Neural progenitor cell (in vitro differentiated cells): Measurements from ENCODE around the gene PLAGL1. TPM values are rescaled to one million over a fixed set of nuclear protein-coding genes. Genes with fewer than 3 reads are reported as not detected.

Experiments
- DNase-seq: peaks from one replicate; pipeline ENCODE4 v3.0.0-alpha.2; 2016; ENCODE audit warnings: low spot score
- H2AFZ ChIP-seq: fragments of 200-600 bp; sonication (generic); replicated peaks from 2 replicates; pipeline ENCODE4 v1.6.1; 2016; ENCODE audit warnings: antibody characterized with exemption
- H3F3A ChIP-seq: fragments of 200-600 bp; sonication (generic); 2 replicates; pipeline ENCODE4 v1.6.1; 2016; ENCODE audit warnings: antibody characterized with exemption, low read depth
- H3K27ac ChIP-seq: fragments of 200-600 bp; sonication (generic); 2 replicates; pipeline ENCODE4 v1.5.1; 2016; ENCODE audit warnings: mild to moderate bottlenecking
- H3K27me3 ChIP-seq: fragments of 200-600 bp; sonication (generic); 2 replicates; pipeline ENCODE4 v1.6.1; 2016; ENCODE audit warnings: mild to moderate bottlenecking, moderate library complexity
- H3K36me3 ChIP-seq: fragments of 200-600 bp; sonication (generic); 2 replicates; pipeline ENCODE4 v1.5.1; 2016
- H3K4me1 ChIP-seq: fragments of 200-600 bp; sonication (generic); 2 replicates; pipeline ENCODE4 v1.6.1; 2016; ENCODE audit warnings: mixed run types
- H3K4me2 ChIP-seq: fragments of 200-600 bp; sonication (generic); 2 replicates; pipeline ENCODE4 v1.6.1; 2016
- H3K4me3 ChIP-seq: fragments of 200-600 bp; sonication (generic); 2 replicates; pipeline ENCODE4 v1.5.1; 2016
- H3K79me2 ChIP-seq: fragments of 200-600 bp; sonication (generic); 2 replicates; pipeline ENCODE4 v1.6.1; 2016; ENCODE audit warnings: low read depth
- H3K9ac ChIP-seq: fragments of 200-600 bp; sonication (generic); 2 replicates; pipeline ENCODE4 v1.6.1; 2016
- H3K9me3 ChIP-seq: fragments of 200-600 bp; sonication (generic); 2 replicates; pipeline ENCODE4 v1.5.1; 2016; ENCODE audit warnings: low read depth
- H4K20me1 ChIP-seq: fragments of 200-600 bp; sonication (generic); 2 replicates; pipeline ENCODE4 v1.6.1; 2016; ENCODE audit warnings: low read depth
- H3K27ac Mint-ChIP-seq: 3 replicates; pipeline ENCODE4 v1.8.0; 2021; ENCODE audit warnings: mixed read lengths
- H3K27me3 Mint-ChIP-seq: 2 replicates; pipeline ENCODE4 v1.8.0; 2022; ENCODE audit warnings: low read depth, mild to moderate bottlenecking, inconsistent platforms, moderate library complexity, mixed read lengths; ENCODE audit not compliant: insufficient read depth
- H3K36me3 Mint-ChIP-seq: 3 replicates; pipeline ENCODE4 v1.8.0; 2021; ENCODE audit warnings: mixed read lengths
- H3K4me1 Mint-ChIP-seq: 3 replicates; pipeline ENCODE4 v1.8.0; 2021; ENCODE audit warnings: mixed read lengths
- H3K4me3 Mint-ChIP-seq: 3 replicates; pipeline ENCODE4 v1.8.0; 2021; ENCODE audit warnings: mild to moderate bottlenecking, moderate library complexity, mixed read lengths
- H3K9me3 Mint-ChIP-seq: 3 replicates; pipeline ENCODE4 v1.8.0; 2020; ENCODE audit warnings: mixed read lengths
- EZH2 ChIP-seq: fragments of 200-600 bp; sonication (generic); IDR thresholded peaks from 2 replicates; pipeline ENCODE4 v1.6.1; 2017; ENCODE audit warnings: antibody characterized with exemption, mild to moderate bottlenecking, moderate library complexity
- EZH2phosphoT487 ChIP-seq: fragments of 200-600 bp; sonication (generic); IDR thresholded peaks from 2 replicates; pipeline ENCODE4 v1.6.1; 2017; ENCODE audit warnings: antibody characterized with exemption
- total RNA-seq: library from RNA; depleted of rRNA; stranded (reverse); fragments of >200 nt; gene quantifications from 2 replicates; pipeline ENCODE4 v1.2.3, GENCODE V29; 2015; ENCODE audit warnings: low replicate concordance
- TF ChIP-seq, protein P1 (sequence below): fragments of 200-600 bp; sonication (generic); IDR thresholded peaks from 2 replicates; pipeline ENCODE4 v1.5.1; 2017; ENCODE audit warnings: antibody characterized with exemption, mild to moderate bottlenecking

Gene PLAGL1
- total RNA-seq, 1 donor from 2014 or later: 5.6 TPM

DNA sequence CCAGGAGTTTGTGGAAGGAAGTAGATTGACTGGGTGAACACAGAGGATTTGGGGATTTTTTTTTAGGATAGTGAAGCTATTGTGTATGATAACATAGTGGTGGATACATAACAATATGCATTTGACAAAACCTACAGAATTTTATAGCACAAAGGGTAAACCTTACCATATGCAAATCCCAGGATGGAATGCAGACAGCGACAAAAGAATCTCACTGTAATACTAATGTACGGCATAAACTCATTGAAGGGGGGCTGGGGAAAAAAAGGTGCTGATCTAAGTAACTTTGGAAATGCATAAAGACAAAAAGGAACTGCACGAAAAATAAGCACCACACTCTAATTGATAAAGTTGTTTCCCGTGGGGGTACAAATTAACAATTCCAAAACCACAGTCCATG, 15.2 kb upstream of the PLAGL1 start:
- Histone ChIP-seq H3K4me2 (no peak overlapping the region), H3K36me3 (no peaks in the 10 kb centered on the region), H3K4me1 (no peaks in the 10 kb centered on the region), H3K9ac (no peak overlapping the region), H4K20me1 (no peaks in the 10 kb centered on the region), H3K79me2 (no peaks in the 10 kb centered on the region), H3K27me3 (no peaks in the 10 kb centered on the region), H3F3A (no peaks in the 10 kb centered on the region), H3K9me3 (no peaks in the 10 kb centered on the region), H3K4me3 (no peak overlapping the region), H2AFZ (no peak overlapping the region), H3K27ac (no peak overlapping the region)
- H3K27ac Mint-ChIP-seq: no peak overlapping the region
- TF ChIP-seq EZH2 (no peak), EZH2phosphoT487 (no peak)
- TF ChIP-seq, protein P1, sequence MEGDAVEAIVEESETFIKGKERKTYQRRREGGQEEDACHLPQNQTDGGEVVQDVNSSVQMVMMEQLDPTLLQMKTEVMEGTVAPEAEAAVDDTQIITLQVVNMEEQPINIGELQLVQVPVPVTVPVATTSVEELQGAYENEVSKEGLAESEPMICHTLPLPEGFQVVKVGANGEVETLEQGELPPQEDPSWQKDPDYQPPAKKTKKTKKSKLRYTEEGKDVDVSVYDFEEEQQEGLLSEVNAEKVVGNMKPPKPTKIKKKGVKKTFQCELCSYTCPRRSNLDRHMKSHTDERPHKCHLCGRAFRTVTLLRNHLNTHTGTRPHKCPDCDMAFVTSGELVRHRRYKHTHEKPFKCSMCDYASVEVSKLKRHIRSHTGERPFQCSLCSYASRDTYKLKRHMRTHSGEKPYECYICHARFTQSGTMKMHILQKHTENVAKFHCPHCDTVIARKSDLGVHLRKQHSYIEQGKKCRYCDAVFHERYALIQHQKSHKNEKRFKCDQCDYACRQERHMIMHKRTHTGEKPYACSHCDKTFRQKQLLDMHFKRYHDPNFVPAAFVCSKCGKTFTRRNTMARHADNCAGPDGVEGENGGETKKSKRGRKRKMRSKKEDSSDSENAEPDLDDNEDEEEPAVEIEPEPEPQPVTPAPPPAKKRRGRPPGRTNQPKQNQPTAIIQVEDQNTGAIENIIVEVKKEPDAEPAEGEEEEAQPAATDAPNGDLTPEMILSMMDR: no peak
- H3K27me3 Mint-ChIP-seq: peaks cover 3% of the 10 kb centered on the region
- DNase-seq: no peak
- no peaks in the 10 kb centered on the region for H3K4me1 Mint-ChIP-seq
- H3K9me3 Mint-ChIP-seq: no peaks in the 10 kb centered on the region
- H3K4me3 Mint-ChIP-seq: no peak overlapping the region
- H3K36me3 Mint-ChIP-seq: no peaks in the 10 kb centered on the region

DNA sequence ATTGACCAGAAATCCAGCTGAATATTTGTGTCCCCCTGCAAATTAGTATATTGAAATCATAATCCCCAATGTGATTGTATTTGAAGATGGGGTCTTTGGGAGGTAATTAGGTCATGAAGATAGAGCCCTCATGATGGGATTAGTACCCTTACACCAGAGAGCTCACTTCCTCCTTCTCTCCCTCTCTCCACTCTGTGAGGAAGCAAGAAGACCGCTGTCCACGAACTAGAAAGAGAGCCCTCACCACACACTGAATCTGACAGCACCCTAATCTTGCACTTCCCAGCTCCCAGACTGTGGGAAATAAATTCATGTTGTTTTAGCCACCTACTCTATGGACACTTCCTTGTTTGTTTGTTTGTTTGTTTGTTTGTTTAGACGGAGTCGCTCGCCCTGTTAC, 11.9 kb upstream of the PLAGL1 start:
- H3K27ac ChIP-seq: no peak overlapping the region
- no peak overlapping the region for H3K9ac ChIP-seq
- Mint-ChIP-seq H3K4me1 (no peaks in the 10 kb centered on the region), H3K4me3 (no peak overlapping the region), H3K27me3 (peaks cover 6% of the 10 kb centered on the region), H3K9me3 (no peaks in the 10 kb centered on the region), H3K36me3 (no peaks in the 10 kb centered on the region), H3K27ac (no peak overlapping the region)
- H3K36me3 ChIP-seq: no peaks in the 10 kb centered on the region
- no peaks in the 10 kb centered on the region for H4K20me1 ChIP-seq
- no peak overlapping the region for H3K4me3 ChIP-seq
- no peaks in the 10 kb centered on the region for H3K4me1 ChIP-seq
- DNase-seq: no peak
- H3K9me3 ChIP-seq: no peaks in the 10 kb centered on the region
- H2AFZ ChIP-seq: no peak overlapping the region
- no peak overlapping the region for H3K4me2 ChIP-seq
- H3K79me2 ChIP-seq: no peaks in the 10 kb centered on the region
- no peaks in the 10 kb centered on the region for H3F3A ChIP-seq
- TF ChIP-seq, protein P1: no peak
- TF ChIP-seq EZH2phosphoT487 (no peak), EZH2 (no peak)
- H3K27me3 ChIP-seq: no peaks in the 10 kb centered on the region

DNA sequence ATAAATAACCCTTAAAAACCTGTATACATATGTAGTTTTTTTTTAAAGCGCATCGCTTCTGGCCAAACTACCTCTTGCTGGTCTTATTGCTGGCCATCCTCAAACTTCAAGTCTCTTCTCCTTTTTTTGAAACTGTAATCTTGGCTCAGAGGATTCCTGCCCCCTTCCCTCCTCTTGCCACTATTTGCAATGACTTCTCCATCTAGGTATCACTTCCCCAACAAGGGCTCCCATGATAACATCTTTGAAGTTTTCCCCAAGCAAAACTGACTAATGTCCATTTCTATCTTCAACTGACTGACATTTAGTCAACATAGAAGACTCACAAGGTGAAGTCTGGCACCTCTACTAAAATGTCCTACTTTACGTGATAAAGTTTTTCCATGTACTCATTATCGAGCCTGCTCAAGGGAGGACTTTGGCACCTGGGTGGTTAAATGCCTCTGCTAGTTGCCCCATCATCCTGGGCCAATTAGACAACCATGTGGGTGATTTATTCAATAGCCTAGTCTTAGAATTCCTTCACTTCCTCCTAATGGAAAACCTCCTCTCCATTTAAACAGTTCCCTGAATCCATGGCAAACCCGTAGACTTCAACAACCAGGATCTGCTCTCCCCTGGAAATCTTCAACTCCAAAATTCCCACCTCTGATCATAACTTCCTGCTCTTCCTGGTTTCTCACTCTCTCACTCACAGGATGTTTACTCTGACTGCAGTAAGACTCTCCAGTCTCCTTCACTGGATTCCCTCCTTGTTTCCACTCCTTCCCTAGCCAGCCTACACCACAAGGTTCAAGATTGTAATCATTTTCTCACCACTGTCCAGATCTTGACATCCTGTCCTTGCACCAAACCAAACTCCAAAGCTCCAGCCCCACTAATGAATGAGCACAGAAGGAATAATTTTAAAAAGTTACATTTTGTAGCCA, 9.4 kb upstream of the PLAGL1 start:
- H3K9ac ChIP-seq: no peak overlapping the region
- no peak overlapping the region for H3K27ac Mint-ChIP-seq
- H3K27ac ChIP-seq: no peak overlapping the region
- H3K4me1 Mint-ChIP-seq: peaks cover 5% of the 10 kb centered on the region
- H3F3A ChIP-seq: no peaks in the 10 kb centered on the region
- H3K4me3 Mint-ChIP-seq: no peak overlapping the region
- no peak for DNase-seq
- H3K36me3 Mint-ChIP-seq: no peaks in the 10 kb centered on the region
- H3K9me3 ChIP-seq: no peaks in the 10 kb centered on the region
- H3K4me1 ChIP-seq: no peaks in the 10 kb centered on the region
- H3K79me2 ChIP-seq: no peaks in the 10 kb centered on the region
- no peak overlapping the region for H3K4me2 ChIP-seq
- H3K27me3 ChIP-seq: no peaks in the 10 kb centered on the region
- peaks cover 5% of the 10 kb centered on the region for H3K9me3 Mint-ChIP-seq
- no peak overlapping the region for H2AFZ ChIP-seq
- H3K36me3 ChIP-seq: no peaks in the 10 kb centered on the region
- TF ChIP-seq EZH2phosphoT487: no peak
- no peak for TF ChIP-seq EZH2
- TF ChIP-seq, protein P1: no peak
- peaks cover 6% of the 10 kb centered on the region for H3K27me3 Mint-ChIP-seq
- no peak overlapping the region for H3K4me3 ChIP-seq
- no peaks in the 10 kb centered on the region for H4K20me1 ChIP-seq
